Fibroblast of pulmonary artery (primary cell): Measurements from ENCODE around the gene C1orf115.
A peak's percentile ranks its signal among the peaks of the same experiment; 100 is the strongest.
"Not testable (repeated sequence)": the region's sequence is repeated elsewhere in the genome, so short reads cannot be mapped to it uniquely, and the experiment has no call there.

Experiments
- DNase-seq: peaks from one replicate; pipeline ENCODE4 v3.0.0-alpha.2; 2010; ENCODE audit warnings: low read depth
- H3K4me3 ChIP-seq: replicated peaks from 2 replicates; pipeline ENCODE4 v1.5.1; 2011; ENCODE audit warnings: low read depth, mild to moderate bottlenecking, control low read depth, low read length, moderate library complexity
- TF ChIP-seq, protein P1 (sequence below): IDR thresholded peaks from 2 replicates; pipeline ENCODE4 v1.5.1; 2011; ENCODE audit warnings: mild to moderate bottlenecking, control low read depth, low read length, inconsistent platforms; ENCODE audit errors: missing control alignments

The C1orf115 gene

DNA sequence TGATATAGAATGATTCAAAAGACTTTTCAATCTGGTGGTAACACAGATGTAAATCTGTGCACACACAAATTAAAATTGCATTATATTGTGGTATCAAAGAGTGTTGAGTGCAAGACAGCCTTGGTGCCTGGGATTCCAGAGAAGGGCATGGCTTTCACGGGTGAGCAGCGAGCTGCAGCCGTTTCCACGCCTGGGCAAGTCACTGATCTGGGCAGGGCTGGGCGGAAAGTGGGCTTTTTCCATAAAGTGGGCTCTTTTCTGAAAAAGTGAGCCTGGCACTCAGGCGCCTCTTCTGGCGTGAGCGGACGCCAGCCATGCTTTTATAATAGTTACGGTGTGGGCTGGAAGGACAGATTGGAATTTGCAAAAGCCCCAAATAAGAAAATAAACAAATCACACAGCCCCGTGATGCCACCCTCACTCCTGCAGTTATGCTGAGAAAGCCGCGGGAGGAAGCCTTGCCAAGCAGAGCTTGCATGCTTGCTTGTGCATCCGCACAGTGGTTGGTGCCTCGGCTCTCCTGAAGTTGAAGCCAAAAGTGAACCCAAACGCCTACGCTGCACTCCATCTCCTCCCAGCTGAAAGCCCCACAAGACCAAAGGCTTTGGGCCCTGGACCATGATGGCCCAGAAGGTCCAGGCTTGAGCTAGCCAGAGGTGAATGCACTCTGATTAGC lies 7.1 kb upstream of the C1orf115 start:
- H3K4me3 ChIP-seq, result no peak overlapping the region
- TF ChIP-seq, protein P1, sequence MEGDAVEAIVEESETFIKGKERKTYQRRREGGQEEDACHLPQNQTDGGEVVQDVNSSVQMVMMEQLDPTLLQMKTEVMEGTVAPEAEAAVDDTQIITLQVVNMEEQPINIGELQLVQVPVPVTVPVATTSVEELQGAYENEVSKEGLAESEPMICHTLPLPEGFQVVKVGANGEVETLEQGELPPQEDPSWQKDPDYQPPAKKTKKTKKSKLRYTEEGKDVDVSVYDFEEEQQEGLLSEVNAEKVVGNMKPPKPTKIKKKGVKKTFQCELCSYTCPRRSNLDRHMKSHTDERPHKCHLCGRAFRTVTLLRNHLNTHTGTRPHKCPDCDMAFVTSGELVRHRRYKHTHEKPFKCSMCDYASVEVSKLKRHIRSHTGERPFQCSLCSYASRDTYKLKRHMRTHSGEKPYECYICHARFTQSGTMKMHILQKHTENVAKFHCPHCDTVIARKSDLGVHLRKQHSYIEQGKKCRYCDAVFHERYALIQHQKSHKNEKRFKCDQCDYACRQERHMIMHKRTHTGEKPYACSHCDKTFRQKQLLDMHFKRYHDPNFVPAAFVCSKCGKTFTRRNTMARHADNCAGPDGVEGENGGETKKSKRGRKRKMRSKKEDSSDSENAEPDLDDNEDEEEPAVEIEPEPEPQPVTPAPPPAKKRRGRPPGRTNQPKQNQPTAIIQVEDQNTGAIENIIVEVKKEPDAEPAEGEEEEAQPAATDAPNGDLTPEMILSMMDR, result no peak
- no peak for DNase-seq

DNA sequence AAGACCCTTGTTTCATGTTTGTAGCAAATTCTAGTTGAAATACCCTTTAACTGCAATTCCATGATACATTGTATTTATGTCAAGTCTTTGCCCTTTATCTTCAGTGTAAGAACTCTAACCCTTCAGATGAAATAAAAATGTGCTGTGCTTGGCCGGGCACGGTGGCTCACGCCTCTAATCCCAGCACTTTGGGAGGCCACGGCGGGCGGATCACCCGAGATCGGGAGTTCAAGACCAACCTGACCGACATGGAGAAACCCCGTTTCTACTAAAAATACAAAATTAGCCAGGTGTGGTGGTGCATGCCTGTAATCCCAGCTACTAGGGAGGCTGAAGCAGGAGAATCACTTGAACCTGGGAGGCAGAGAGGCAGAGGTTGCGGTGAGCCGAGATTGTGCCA lies 6.4 kb upstream of the C1orf115 start:
- H3K4me3 ChIP-seq, DNase-seq: not testable (repeated sequence)

DNA sequence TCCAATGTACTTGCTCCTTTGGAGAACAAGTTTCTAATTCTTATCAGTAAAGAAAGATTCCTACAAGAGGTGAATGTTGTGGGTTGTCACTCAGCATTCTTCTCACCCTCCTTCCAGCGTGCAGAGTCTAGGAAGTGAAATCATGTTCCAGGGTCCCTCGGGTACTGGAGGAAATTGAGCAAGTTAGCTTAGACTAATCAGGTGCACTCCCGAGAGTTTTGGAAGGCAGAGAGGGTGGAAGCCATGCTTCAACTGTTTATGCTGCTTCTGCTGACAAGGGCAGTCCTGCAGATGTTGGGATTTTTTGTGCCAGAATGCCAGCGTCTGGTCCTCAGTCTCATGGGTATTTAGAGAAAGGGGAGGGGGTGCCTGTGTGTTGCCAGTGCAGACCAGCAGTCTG lies 5.3 kb upstream of the C1orf115 start:
- TF ChIP-seq, protein P1, result no peak
- H3K4me3 ChIP-seq, result no peak overlapping the region
- peak; percentile 22 for DNase-seq

DNA sequence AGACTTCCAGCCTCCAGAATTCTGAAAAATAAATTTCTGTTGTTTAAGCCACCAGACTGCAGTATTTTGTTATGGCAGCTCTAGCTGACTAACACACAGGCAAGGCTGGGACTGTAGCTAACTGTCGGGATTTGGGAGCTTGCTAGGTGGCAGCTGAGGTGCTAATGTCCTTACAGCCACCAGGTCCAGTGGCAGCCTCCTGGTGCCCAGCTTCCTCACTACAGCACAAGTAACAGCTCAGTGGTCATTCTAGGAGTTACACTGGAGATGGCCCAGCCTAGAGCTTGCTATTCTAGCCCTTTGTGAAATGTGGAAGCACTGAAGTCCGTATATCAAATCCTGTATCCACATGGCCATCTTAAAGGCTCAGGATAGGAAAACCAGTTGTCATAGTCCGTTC lies 4.3 kb upstream of the C1orf115 start:
- no peak overlapping the region for H3K4me3 ChIP-seq
- TF ChIP-seq, protein P1, result peak; percentile 3

DNA sequence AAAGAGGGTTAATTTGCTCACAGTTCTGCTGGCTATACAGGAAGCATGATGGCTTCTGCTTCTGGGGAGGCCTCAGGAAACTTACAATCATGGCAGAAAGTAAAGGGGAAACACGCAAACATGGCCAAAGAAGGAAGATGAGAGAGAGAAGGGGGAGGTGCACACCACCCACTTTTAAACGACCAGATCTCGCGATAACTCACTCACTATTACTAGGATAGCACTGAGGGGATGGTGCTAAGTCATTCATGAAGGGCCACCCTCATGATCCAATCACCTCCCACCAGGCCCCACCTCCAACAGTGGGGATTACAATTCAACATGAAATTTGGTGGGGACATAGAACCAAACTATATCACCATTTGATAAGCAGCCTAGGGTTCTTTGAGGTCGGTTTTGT lies 2.4 kb upstream of the C1orf115 start:
- no peak overlapping the region for H3K4me3 ChIP-seq
- TF ChIP-seq, protein P1, result no peak
- no peak for DNase-seq

More for the DNA sequence above, 4.3 kb upstream of the C1orf115 start:
- DNase-seq, result no peak

DNA sequence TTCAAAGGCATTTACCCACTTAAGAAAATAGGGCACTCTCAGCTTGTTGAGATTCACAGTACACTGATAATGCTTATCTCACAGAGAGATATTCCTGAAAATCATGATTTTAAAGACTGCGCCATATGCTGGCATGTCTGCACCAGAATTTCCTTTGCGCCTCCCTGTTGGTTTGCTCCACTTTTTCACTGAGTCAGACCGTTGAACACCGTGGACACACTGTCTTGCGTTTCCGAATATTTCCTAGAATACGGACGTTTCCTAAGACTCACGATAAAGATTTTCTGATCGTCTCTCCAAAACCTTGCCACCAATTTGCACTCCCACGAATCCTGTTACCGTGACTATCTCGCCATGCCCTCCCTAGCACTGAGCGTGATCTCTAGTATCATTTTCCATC lies 497 bp upstream of the C1orf115 start:
- TF ChIP-seq, protein P1, result no peak
- DNase-seq, result no peak
- peak overlapping the region; percentile 62 for H3K4me3 ChIP-seq

DNA sequence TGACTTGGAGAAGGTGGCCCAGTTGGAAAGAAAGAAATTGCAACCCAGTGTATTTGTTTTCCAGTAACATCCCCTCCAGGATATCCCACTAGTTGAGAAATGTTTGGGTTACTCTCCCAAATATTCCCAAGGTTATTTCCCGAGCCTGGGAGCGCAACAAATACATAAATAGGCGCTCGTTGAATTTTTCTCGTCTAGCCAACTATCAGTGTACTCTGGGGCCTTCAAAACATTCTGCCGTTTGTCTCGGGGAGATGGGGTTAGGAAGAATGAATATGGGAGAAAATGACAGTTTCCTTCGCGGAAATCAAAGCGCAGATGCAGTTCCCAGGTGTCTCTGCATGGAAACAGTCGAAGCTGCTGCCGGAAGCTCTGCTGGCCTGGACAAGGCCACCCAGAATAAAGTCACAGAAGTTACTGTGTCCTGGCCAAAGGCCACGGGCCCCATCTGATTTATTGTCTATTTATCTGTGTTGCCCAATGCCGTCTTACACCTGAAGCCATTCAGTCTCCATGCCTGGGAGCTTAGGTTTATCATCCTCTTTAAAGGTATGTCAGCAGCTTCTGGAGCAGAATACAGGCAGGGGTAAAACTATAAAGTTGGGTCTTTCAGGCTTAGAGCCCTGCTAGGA lies 1.0 kb downstream of the C1orf115 start:
- DNase-seq, result no peak
- peak overlapping the region; percentile 62 for H3K4me3 ChIP-seq
- TF ChIP-seq, protein P1, result no peak
